Gastrocnemius medialis (tissue), 4 donors: ENCODE data around the gene NPAS3.

Experiments used
- CTCF ChIP-seq, 5 experiments: fragments of 450-650 bp in 3 of 5; fragments of 200-600 bp in 2 of 5; sonication (generic) in 2 of 5; IDR thresholded peaks in 4 of 5; conservative IDR thresholded peaks in 1 of 5; 1 replicate in 4 of 5; 2 replicates in 1 of 5; pipeline ENCODE4 v1.5.1; 2016 to 2019; ENCODE audit warnings: antibody characterized with exemption in 5 of 5, mild to moderate bottlenecking in 3 of 5, moderate library complexity in 3 of 5
- POLR2A ChIP-seq, 2 donors: fragments of 450-650 bp; IDR thresholded peaks; one replicate each; pipeline ENCODE4 v1.6.1; 2017; ENCODE audit warnings: antibody characterized with exemption in 2 of 2, mild to moderate bottlenecking in 2 of 2, moderate library complexity in 2 of 2

GRCh38 chr14:33606591-33606990 lies 667.9 kb downstream of the NPAS3 start:
- TF ChIP-seq CTCF (IDR thresholded peaks at IDR 0.05 in 4 of 5, conservative IDR thresholded peaks at IDR 0.05 in 1 of 5) (no peak), POLR2A (IDR thresholded peaks at IDR 0.05) (no peak)
